Vagina (tissue), 2 donors: ENCODE data around the gene MRPL55. TPM values are rescaled to one million over a fixed set of nuclear protein-coding genes. Genes with fewer than 3 reads are reported as not detected.

Source experiments
- DNase-seq, 2 donors: peaks; one replicate each; pipeline ENCODE4 v3.0.0-alpha.2; 2017; ENCODE audit errors: extremely low spot score in 2 of 2
- H3K27ac ChIP-seq: fragments of 200-600 bp; sonication (generic); one replicate; pipeline ENCODE4 v1.5.1; 2019
- H3K27me3 ChIP-seq: fragments of 200-600 bp; sonication (generic); one replicate; pipeline ENCODE4 v1.5.1; 2019
- H3K36me3 ChIP-seq, 2 donors: fragments of 200-600 bp; sonication (generic); one replicate each; pipeline ENCODE4 v1.5.1; 2017 to 2019
- H3K4me1 ChIP-seq: fragments of 200-600 bp; sonication (generic); one replicate; pipeline ENCODE4 v1.5.1; 2019
- H3K4me3 ChIP-seq, 2 donors: fragments of 200-600 bp; sonication (generic); 1 replicate in 1 of 2; 2 replicates in 1 of 2; pipeline ENCODE4 v1.5.1; 2016 to 2019
- H3K9me3 ChIP-seq: fragments of 200-600 bp; sonication (generic); one replicate; pipeline ENCODE4 v1.5.1; 2019
- POLR2A ChIP-seq, 2 donors: fragments of 450-650 bp; IDR thresholded peaks; one replicate each; pipeline ENCODE4 v1.6.1; 2017; ENCODE audit warnings: antibody characterized with exemption in 2 of 2, mild to moderate bottlenecking in 2 of 2, moderate library complexity in 2 of 2
- POLR2AphosphoS5 ChIP-seq, 2 donors: sonication (generic); formaldehyde crosslinking; IDR thresholded peaks; one replicate each; pipeline ENCODE4 v1.9.0; 2017; ENCODE audit warnings: antibody characterized with exemption in 2 of 2, mild to moderate bottlenecking in 2 of 2, low read depth in 1 of 2; ENCODE audit not compliant: insufficient read depth in 1 of 2
- intact Hi-C: fragments of 100-400 bp; cut with DNase I; formaldehyde crosslinking; loops from one replicate; pipeline ENCODE4 v1.15.1; 2023
- total RNA-seq: library from RNA; depleted of rRNA; stranded (reverse); fragments of >200 nt; gene quantifications from one replicate; pipeline ENCODE4 v1.2.3, GENCODE V29; 2016
- TF ChIP-seq, protein P1 (sequence below), 3 experiments: fragments of 450-650 bp in 2 of 3; fragments of 200-600 bp in 1 of 3; sonication (generic) in 1 of 3; IDR thresholded peaks; one replicate each; pipeline ENCODE4 v1.5.1; 2017 to 2019; ENCODE audit warnings: antibody characterized with exemption in 3 of 3, mild to moderate bottlenecking in 2 of 3, moderate library complexity in 2 of 3

Gene MRPL55
- total RNA-seq, 1 donor from 2014 or later = 73.7 TPM

DNA sequence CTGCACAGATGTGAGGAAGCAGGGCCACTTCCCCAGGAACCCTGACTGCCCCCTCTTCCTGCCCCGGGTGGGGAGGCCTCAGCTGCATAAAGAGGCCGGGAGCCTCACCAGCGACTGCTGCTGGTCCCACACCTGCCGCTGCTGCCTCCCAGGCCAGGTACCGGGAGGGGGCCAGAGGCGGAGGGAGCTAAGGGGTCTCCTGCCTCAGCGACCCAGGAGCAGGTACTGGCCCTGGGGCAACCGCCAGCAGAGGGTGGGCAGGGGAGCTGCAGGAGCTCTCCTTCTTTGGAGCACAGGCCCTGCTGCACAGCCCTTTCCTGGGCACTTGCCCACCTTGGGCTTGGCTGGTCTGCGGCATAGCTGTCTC is 47.4 kb upstream of the MRPL55 start:
- intact Hi-C loops = no loop called here
- no peaks in the 10 kb centered on the region for H3K27me3 ChIP-seq
- no peaks in the 10 kb centered on the region for H3K36me3 ChIP-seq
- no peak overlapping the region for H3K27ac ChIP-seq
- no peak overlapping the region for H3K4me3 ChIP-seq
- TF ChIP-seq POLR2A (IDR thresholded peaks at IDR 0.05) (no peak), POLR2AphosphoS5 (IDR thresholded peaks at IDR 0.05; ENCODE audit: insufficient read depth in 1 of 2, low read depth in 1 of 2) (no peak)
- TF ChIP-seq, protein P1, sequence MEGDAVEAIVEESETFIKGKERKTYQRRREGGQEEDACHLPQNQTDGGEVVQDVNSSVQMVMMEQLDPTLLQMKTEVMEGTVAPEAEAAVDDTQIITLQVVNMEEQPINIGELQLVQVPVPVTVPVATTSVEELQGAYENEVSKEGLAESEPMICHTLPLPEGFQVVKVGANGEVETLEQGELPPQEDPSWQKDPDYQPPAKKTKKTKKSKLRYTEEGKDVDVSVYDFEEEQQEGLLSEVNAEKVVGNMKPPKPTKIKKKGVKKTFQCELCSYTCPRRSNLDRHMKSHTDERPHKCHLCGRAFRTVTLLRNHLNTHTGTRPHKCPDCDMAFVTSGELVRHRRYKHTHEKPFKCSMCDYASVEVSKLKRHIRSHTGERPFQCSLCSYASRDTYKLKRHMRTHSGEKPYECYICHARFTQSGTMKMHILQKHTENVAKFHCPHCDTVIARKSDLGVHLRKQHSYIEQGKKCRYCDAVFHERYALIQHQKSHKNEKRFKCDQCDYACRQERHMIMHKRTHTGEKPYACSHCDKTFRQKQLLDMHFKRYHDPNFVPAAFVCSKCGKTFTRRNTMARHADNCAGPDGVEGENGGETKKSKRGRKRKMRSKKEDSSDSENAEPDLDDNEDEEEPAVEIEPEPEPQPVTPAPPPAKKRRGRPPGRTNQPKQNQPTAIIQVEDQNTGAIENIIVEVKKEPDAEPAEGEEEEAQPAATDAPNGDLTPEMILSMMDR (IDR thresholded peaks at IDR 0.05) = no peak
- peaks cover 29% of the 10 kb centered on the region for H3K4me1 ChIP-seq
- no peak for DNase-seq
- H3K9me3 ChIP-seq = no peaks in the 10 kb centered on the region

- Histone ChIP-seq H3K4me1 (peaks cover 30% of the 10 kb centered on the region), H3K27ac (no peak overlapping the region), H3K9me3 (no peaks in the 10 kb centered on the region), H3K4me3 (no peak overlapping the region), H3K36me3 (no peaks in the 10 kb centered on the region), H3K27me3 (no peaks in the 10 kb centered on the region)
- TF ChIP-seq POLR2AphosphoS5 (IDR thresholded peaks at IDR 0.05; ENCODE audit: insufficient read depth in 1 of 2, low read depth in 1 of 2) = no peak
- TF ChIP-seq, protein P1 (IDR thresholded peaks at IDR 0.05) = no peak
- no peak for TF ChIP-seq POLR2A (IDR thresholded peaks at IDR 0.05)
- DNase-seq = no peak
- intact Hi-C loops = no loop called here
Observed at GRCh38 chr1:228155596-228156514, 46.8 kb upstream of the MRPL55 start.

- no peaks in the 10 kb centered on the region for H3K36me3 ChIP-seq
- no peaks in the 10 kb centered on the region for H3K27me3 ChIP-seq
- TF ChIP-seq, protein P1 (IDR thresholded peaks at IDR 0.05) = no peak
- TF ChIP-seq POLR2AphosphoS5 (IDR thresholded peaks at IDR 0.05; ENCODE audit: insufficient read depth in 1 of 2, low read depth in 1 of 2) = no peak
- H3K4me1 ChIP-seq = peaks cover 39% of the 10 kb centered on the region
- intact Hi-C loops = no loop called here
- no peaks in the 10 kb centered on the region for H3K9me3 ChIP-seq
- no peak for DNase-seq
- no peak overlapping the region for H3K4me3 ChIP-seq
- H3K27ac ChIP-seq = no peak overlapping the region
Observed at GRCh38 chr1:228154670-228155571, 45.8 kb upstream of the MRPL55 start.

- no peak for DNase-seq
- Histone ChIP-seq H3K36me3 (no peaks in the 10 kb centered on the region), H3K27ac (no peak overlapping the region), H3K4me3 (no peak overlapping the region), H3K27me3 (no peaks in the 10 kb centered on the region), H3K9me3 (no peaks in the 10 kb centered on the region), H3K4me1 (peaks cover 47% of the 10 kb centered on the region)
- no peak for TF ChIP-seq POLR2A (IDR thresholded peaks at IDR 0.05)
- TF ChIP-seq, protein P1 (IDR thresholded peaks at IDR 0.05) = no peak
- TF ChIP-seq POLR2AphosphoS5 (IDR thresholded peaks at IDR 0.05; ENCODE audit: insufficient read depth in 1 of 2, low read depth in 1 of 2) = no peak
- intact Hi-C loops = no loop called here
Observed at GRCh38 chr1:228154021-228154669, 45.0 kb upstream of the MRPL55 start.
